K562 (cell line): Measurements from ENCODE around the gene NFATC1. TPM values are rescaled to one million over a fixed set of nuclear protein-coding genes. Genes with fewer than 3 reads are reported as not detected.

Experiments
- ATAC-seq: fragments of 200-7000 bp; cut with Tn5 transposase; 3 replicates; pipeline ENCODE4 v1.9.1; 2020; ENCODE audit warnings: moderate library complexity
- BruUV-seq: library from RNA; stranded (reverse); fragments of 400-500 nt; replicated peaks from 2 replicates; lab custom pipeline; 2021; lab: Mats Ljungman, UMichigan
- CTCF ChIA-PET: fragments of 300-600 bp; formaldehyde crosslinking; extraction: SDS; loops from one replicate; lab custom pipeline; 2021; ENCODE audit warnings: low intra/inter-chr PET ratio; lab: Yijun Ruan, JAX
- POLR2A ChIA-PET: fragments of 300-600, 350-650 bp; sonication (Branson Sonifier 250); formaldehyde crosslinking; extraction: SDS; loops from one replicate; lab custom pipeline; 2021; ENCODE audit warnings: antibody characterized with exemption, inconsistent platforms; lab: Yijun Ruan, JAX
- DNase-seq, 4 experiments: peaks; one replicate each; pipeline versions ENCODE4 v3.0.0 to v3.0.0-alpha.2; 2011 to 2018; ENCODE audit warnings: low spot score in 3 of 4, mixed read lengths in 3 of 4; ENCODE audit errors: extremely low read depth in 1 of 4
- FAIRE-seq: peaks from 2 replicates; lab custom pipeline; 2011; peaks lifted over from hg19 to GRCh38; lab: Jason Lieb, UNC
- H2AFZ ChIP-seq: 2 replicates; pipeline ENCODE4 v1.6.0; 2011; ENCODE audit warnings: low read depth, low read length, control low read depth, inconsistent platforms
- H3K27ac ChIP-seq: fragments of 200-600 bp; 3 replicates; pipeline ENCODE4 v1.8.0; 2011; ENCODE audit warnings: low read depth, mild to moderate bottlenecking, control low read depth, inconsistent platforms, low read length, moderate library complexity, mixed read lengths; ENCODE audit errors: extremely low read depth
- H3K27me3 ChIP-seq, 2 experiments: fragments of 300-600 bp in 1 of 2; 2 replicates in 1 of 2; 3 replicates in 1 of 2; pipeline versions ENCODE4 v1.6.0 to v1.8.0; 2011; ENCODE audit warnings: inconsistent platforms in 2 of 2, low read length in 2 of 2, mild to moderate bottlenecking in 1 of 2, mixed read lengths in 1 of 2, moderate library complexity in 1 of 2; ENCODE audit not compliant: control insufficient read depth in 2 of 2, insufficient read depth in 2 of 2
- H3K36me3 ChIP-seq: fragments of 300-600 bp; 3 replicates; pipeline ENCODE4 v1.8.0; 2011; ENCODE audit warnings: mild to moderate bottlenecking, low read length, inconsistent platforms; ENCODE audit not compliant: control insufficient read depth, insufficient read depth
- H3K4me1 ChIP-seq, 2 experiments: fragments of 200-600 bp in 1 of 2; replicated peaks in 1 of 2; 2 replicates in 1 of 2; 3 replicates in 1 of 2; pipeline versions ENCODE4 v1.5.1 to v1.8.0; 2011; ENCODE audit warnings: inconsistent platforms in 2 of 2, low read length in 2 of 2, mild to moderate bottlenecking in 1 of 2, mixed read lengths in 1 of 2, moderate library complexity in 1 of 2; ENCODE audit not compliant: control insufficient read depth in 2 of 2, insufficient read depth in 2 of 2
- H3K4me2 ChIP-seq: 2 replicates; pipeline ENCODE4 v1.6.1; 2011; ENCODE audit warnings: low read length, control low read depth, inconsistent platforms, mixed read lengths; ENCODE audit not compliant: insufficient read depth
- H3K4me3 ChIP-seq: fragments of 200-600 bp; sonication (generic), shearing (Covaris generic); 2 replicates; pipeline ENCODE4 v1.5.1; 2016; ENCODE audit warnings: control low read depth, inconsistent platforms
- H3K79me2 ChIP-seq: fragments of 200-600 bp; 3 replicates; pipeline ENCODE4 v1.8.0; 2011; ENCODE audit warnings: low read length, inconsistent platforms; ENCODE audit not compliant: control insufficient read depth, insufficient read depth
- H3K9ac ChIP-seq, 2 experiments: 2 replicates each; pipeline versions ENCODE4 v1.6.0 to v1.6.1; 2011; ENCODE audit warnings: low read depth in 2 of 2, low read length in 2 of 2, control low read depth in 1 of 2, inconsistent platforms in 1 of 2, mild to moderate bottlenecking in 1 of 2, mixed read lengths in 1 of 2; ENCODE audit not compliant: insufficient read depth in 1 of 2
- H3K9me1 ChIP-seq: one replicate; pipeline ENCODE4 v1.6.0; 2011; ENCODE audit warnings: inconsistent platforms, mild to moderate bottlenecking, low read length, moderate library complexity; ENCODE audit not compliant: control insufficient read depth, insufficient read depth
- H3K9me3 ChIP-seq: replicated peaks from 2 replicates; pipeline ENCODE4 v1.5.1; 2011; ENCODE audit warnings: low read depth, low read length, inconsistent platforms; ENCODE audit not compliant: control insufficient read depth, insufficient read depth
- H4K20me1 ChIP-seq: replicated peaks from 2 replicates; pipeline ENCODE4 v1.6.1; 2011; ENCODE audit warnings: low read length, inconsistent platforms, mixed read lengths; ENCODE audit not compliant: control insufficient read depth, insufficient read depth
- ERF ChIP-seq: fragments of 450-650 bp; formaldehyde crosslinking; IDR thresholded peaks from 2 replicates; pipeline ENCODE4 v1.4.0; 2020; ENCODE audit warnings: mild to moderate bottlenecking, mixed read lengths
- MECOM ChIP-seq: fragments of 250-450 bp; sonication (Bioruptor Pico); IDR thresholded peaks from 2 replicates; pipeline ENCODE4 v1.8.0; 2022; ENCODE audit warnings: inconsistent platforms
- MIER1 ChIP-seq: fragments of 450-650 bp; IDR thresholded peaks from 2 replicates; pipeline ENCODE4 v1.6.1; 2016; ENCODE audit warnings: antibody characterized with exemption, mild to moderate bottlenecking, low read depth
- ZKSCAN3 ChIP-seq: fragments of 250-450 bp; sonication (Bioruptor Pico); IDR thresholded peaks from 2 replicates; pipeline ENCODE4 v1.4.0; 2020
- ZNF384 ChIP-seq: IDR thresholded peaks from 2 replicates; pipeline ENCODE4 v1.6.1; 2012; ENCODE audit warnings: low read depth, low read length, improper control_type of control experiment
- ZNF398 ChIP-seq: fragments of 250-450 bp; sonication (Bioruptor Pico); IDR thresholded peaks from 2 replicates; pipeline ENCODE4 v1.8.0; 2021; ENCODE audit warnings: moderate library complexity, mild to moderate bottlenecking, inconsistent platforms
- ZNF785 ChIP-seq: fragments of 250-450 bp; sonication (Bioruptor Pico); IDR thresholded peaks from 2 replicates; pipeline ENCODE4 v1.4.0; 2020; ENCODE audit warnings: mild to moderate bottlenecking
- WGBS: fragments of 100-300 bp; shearing (Covaris generic); methylation state at CpG from one replicate; pipeline ENCODE4 v1.1.6; 2016; ENCODE audit warnings: low coverage, mixed read lengths; ENCODE audit not compliant: insufficient coverage; ENCODE audit errors: missing lambda C conversion rate; 5-methylcytosine and 5-hydroxymethylcytosine counted together
- in situ Hi-C: fragments of 300-500 bp; cut with MboI; formaldehyde crosslinking; loops from 4 replicates; pipeline ENCODE4 v1.15.0; 2018; ENCODE audit warnings: inconsistent platforms, mixed read lengths
- intact Hi-C: fragments of 100-400 bp; cut with micrococcal nuclease; formaldehyde crosslinking; loops from 2 replicates; pipeline ENCODE4 v1.14.2; 2022
- polyA plus RNA-seq, 8 experiments: library from polyadenylated mRNA; depleted of rRNA in 4 of 8; stranded (reverse) in 5 of 8; unstranded in 3 of 8; fragments of >200 nt; fragmentation: Nextera tagmentation in 2 of 8; fragmentation: Illumina TruSeq in 1 of 8; extraction: Ambion mirVana in 2 of 8; extraction: Trizol in 1 of 8; gene quantifications; 2 replicates each; pipeline versions ENCODE4 v1.2.1 to v1.2.3, GENCODE V29; 2011 to 2014; ENCODE audit warnings: inconsistent platforms in 1 of 8, missing spikeins in 1 of 8
- total RNA-seq, 7 experiments: library from RNA; depleted of rRNA in 6 of 7; stranded (reverse); fragments of >200 nt in 6 of 7; fragmentation: Illumina TruSeq in 2 of 7; extraction: Trizol in 2 of 7; gene quantifications; 2 replicates each; pipeline versions ENCODE4 v1.2.1 to v1.2.3, GENCODE V29; 2011 to 2021; ENCODE audit warnings: low replicate concordance in 1 of 7

The NFATC1 gene
- total and polyA plus RNA-seq, 9 of the 15 experiments (the other 6 are each of a cell fraction or from before 2014, with no cell fraction given) = 1.1 to 16.4 (median 2.5) TPM

GRCh38 chr18:79555885-79556284, 160.2 kb downstream of the NFATC1 start:
- Histone ChIP-seq H3K9me1 (no peaks in the 10 kb centered on the region), H2AFZ (no peak overlapping the region), H3K79me2 (no peaks in the 10 kb centered on the region), H3K4me2 (no peak overlapping the region), H3K9me3 (no peaks in the 10 kb centered on the region), H3K4me3 (no peak overlapping the region), H3K4me1 (peaks cover 0 to 18% of the 10 kb centered on the region in 2 experiments; a peak in 2 of 5 replicates), H3K27ac (no peak overlapping the region), H4K20me1 (0 out of 2 replicates have a peak, but pooled peaks cover 11% of the 10 kb centered on the region), H3K36me3 (no peaks in the 10 kb centered on the region), H3K9ac (no peak overlapping the region), H3K27me3 (peaks cover 30 to 72% of the 10 kb centered on the region in 2 experiments)
- intact Hi-C loops = no loop called here
- FAIRE-seq (no peak), DNase-seq (no peak), ATAC-seq (no peak)
- 47% methylated on average over 10 of the region's 19 CpGs for WGBS
- in situ Hi-C loops = no loop called here
- TF ChIP-seq MECOM (CRISPR knock-in tag) (no peak), ZNF785 (no peak), ZNF384 (no peak), ERF (no peak), ZNF398 (no peak), ZKSCAN3 (no peak), MIER1 (no peak)
- no TSS peak for BruUV-seq
- ChIA-PET POLR2A (interaction anchor here (0.7 kb wide), 1 partner anchor 8 kb away, joined by 3 read pairs; no protein-coding TSS in a partner anchor), CTCF (no interaction called here)
